ENCODE results near the gene DGCR2. TPM values are rescaled to one million over a fixed set of nuclear protein-coding genes. Genes with fewer than 3 reads are reported as not detected.

DGCR2 gene
- total and polyA plus RNA-seq, 3 experiments from 2014 or later, result 26.9 to 51.7 (median 28.4) TPM

Other genes starting within 250 kb of the DGCR2 start
- 1 to 10 TPM; 1.2 to 1.5 TPM for gene DGCR6, start 216.1 kb downstream of the DGCR2 start, total RNA-seq
- gene DGCR6, start 216.1 kb downstream of the DGCR2 start, polyA plus RNA-seq, result 1.4 TPM
- under 1 TPM; 0.24 to 0.46 TPM for gene PRODH, start 186.1 kb downstream of the DGCR2 start, total RNA-seq
- gene PRODH, start 186.1 kb downstream of the DGCR2 start, polyA plus RNA-seq, result 0.05 TPM
- gene TSSK2, start 8.9 kb upstream of the DGCR2 start, total RNA-seq, result not detected
- gene TSSK2, start 8.9 kb upstream of the DGCR2 start, polyA plus RNA-seq, result not detected
- gene ESS2, start 22.2 kb upstream of the DGCR2 start, total RNA-seq, result 10 to 100 TPM; 18.7 to 19.6 TPM
- gene ESS2, start 22.2 kb upstream of the DGCR2 start, polyA plus RNA-seq, result 9.3 TPM
- gene GSC2, start 27.9 kb upstream of the DGCR2 start, total RNA-seq, result not detected
- gene GSC2, start 27.9 kb upstream of the DGCR2 start, polyA plus RNA-seq, result not detected
- 10 to 100 TPM; 42.4 to 44.7 TPM for gene SLC25A1, start 56.3 kb upstream of the DGCR2 start, total RNA-seq
- gene SLC25A1, start 56.3 kb upstream of the DGCR2 start, polyA plus RNA-seq, result 69.9 TPM
- under 1 TPM; 0.58 to 0.88 TPM for gene CLTCL1, start 169.3 kb upstream of the DGCR2 start, total RNA-seq
- gene CLTCL1, start 169.3 kb upstream of the DGCR2 start, polyA plus RNA-seq, result 0.51 TPM